Activated CD4-positive, alpha-beta T cell treated with anti-CD3 and anti-CD28 coated beads for 36 hours (primary cell): ENCODE data around the gene HESX1. TPM values are rescaled to one million over a fixed set of nuclear protein-coding genes. Genes with fewer than 3 reads are reported as not detected.

Source experiments
- total RNA-seq, 2 experiments: library from RNA; stranded (reverse); gene quantifications; one replicate each; pipeline ENCODE4 v1.2.3, GENCODE V29; 2021

Gene HESX1
- total RNA-seq, 2 experiments from 2014 or later = 0.79 to 1.1 TPM

Other genes starting within 250 kb of the HESX1 start
- gene SPATA12, start 139.3 kb downstream of the HESX1 start, total RNA-seq = not detected
- gene IL17RD, start 34.6 kb downstream of the HESX1 start, total RNA-seq = under 1 TPM; 0.05 to 0.18 TPM
- 10 to 100 TPM; 38.4 to 39.4 TPM for gene APPL1, start 27.8 kb upstream of the HESX1 start, total RNA-seq
- gene ASB14, start 92.7 kb upstream of the HESX1 start, total RNA-seq = not detected